ENCODE measurements around the gene BAMBI. TPM values are rescaled to one million over a fixed set of nuclear protein-coding genes. Genes with fewer than 3 reads are reported as not detected.

Gene BAMBI
- total and polyA plus RNA-seq, 2 donors = 0.80 to 1.3 TPM

- Histone ChIP-seq H3K4me1 (ENCODE audit: control insufficient read depth in 2 of 2, insufficient read depth in 2 of 2, low read length in 2 of 2) (no peaks in the 10 kb centered on the region), H3K9me3 (ENCODE audit: control insufficient read depth in 2 of 2, insufficient read depth in 1 of 2, low read length in 1 of 2) (no peaks in the 10 kb centered on the region), H3K27ac (ENCODE audit: low read depth in 1 of 2, low read length in 1 of 2) (no peak overlapping the region), H3K36me3 (ENCODE audit: control insufficient read depth in 2 of 2, insufficient read depth in 2 of 2, low read length in 1 of 2) (no peaks in the 10 kb centered on the region), H3K27me3 (ENCODE audit: control insufficient read depth in 2 of 2, insufficient read depth in 1 of 2, low read length in 1 of 2) (no peaks in the 10 kb centered on the region), H3K4me3 (ENCODE audit: low read length in 2 of 2) (no peak overlapping the region)
- no peak for DNase-seq (ENCODE audit: low read depth in 6 of 9, low spot score in 9 of 9)
- WGBS = 96% methylated on average over 3 of the region's 3 CpGs
These were observed 34.5 kb downstream of the BAMBI start for GRCh38 chr10:28711776-28712175.

- Histone ChIP-seq H3K9me3 (ENCODE audit: control insufficient read depth in 2 of 2, insufficient read depth in 1 of 2, low read length in 1 of 2) (no peaks in the 10 kb centered on the region), H3K27me3 (ENCODE audit: control insufficient read depth in 2 of 2, insufficient read depth in 1 of 2, low read length in 1 of 2) (no peaks in the 10 kb centered on the region), H3K36me3 (ENCODE audit: control insufficient read depth in 2 of 2, insufficient read depth in 2 of 2, low read length in 1 of 2) (no peaks in the 10 kb centered on the region), H3K4me3 (ENCODE audit: low read length in 2 of 2) (no peak overlapping the region), H3K27ac (ENCODE audit: low read depth in 1 of 2, low read length in 1 of 2) (no peak overlapping the region), H3K4me1 (ENCODE audit: control insufficient read depth in 2 of 2, insufficient read depth in 2 of 2, low read length in 2 of 2) (no peaks in the 10 kb centered on the region)
- 89% methylated on average over 10 of the region's 10 CpGs for WGBS
- no peak for DNase-seq (ENCODE audit: low read depth in 6 of 9, low spot score in 9 of 9)
These were observed 36.5 kb downstream of the BAMBI start for GRCh38 chr10:28713626-28714352.

DNA sequence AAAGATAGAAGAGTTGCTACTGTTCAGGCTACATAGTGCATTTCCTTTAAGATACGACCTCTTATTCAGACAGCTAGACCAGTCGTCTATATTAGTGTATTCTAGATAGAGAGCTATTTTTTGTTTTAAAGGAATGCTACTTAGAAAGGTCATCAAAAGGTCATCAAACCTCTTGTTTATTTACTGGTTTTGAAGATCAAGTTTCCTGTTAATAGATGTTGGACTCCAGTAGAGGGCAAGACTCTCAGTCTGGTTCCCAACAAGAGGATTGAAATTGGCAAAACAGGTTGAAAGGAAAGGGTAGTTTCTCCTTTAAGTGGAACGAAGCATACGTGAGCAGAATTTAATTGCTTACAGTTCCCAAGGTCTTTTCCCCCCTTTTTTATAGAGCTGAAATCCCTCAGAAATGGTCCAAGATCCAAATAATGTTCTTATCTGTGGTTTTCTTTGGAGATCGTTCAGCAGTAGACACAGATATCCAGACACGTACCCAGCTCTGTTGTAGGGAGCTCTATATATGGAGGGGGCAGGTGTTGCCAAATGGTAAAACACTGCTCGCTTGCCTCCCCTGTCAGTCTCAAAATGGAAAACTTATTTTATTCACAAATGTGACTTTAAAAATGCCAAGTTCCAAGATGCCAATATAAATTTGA is 37.2 kb downstream of the BAMBI start:
- DNase-seq (ENCODE audit: low read depth in 6 of 9, low spot score in 9 of 9) = no peak
- H3K27me3 ChIP-seq (ENCODE audit: control insufficient read depth in 2 of 2, insufficient read depth in 1 of 2, low read length in 1 of 2) = no peaks in the 10 kb centered on the region
- no peaks in the 10 kb centered on the region for H3K4me1 ChIP-seq (ENCODE audit: control insufficient read depth in 2 of 2, insufficient read depth in 2 of 2, low read length in 2 of 2)
- H3K36me3 ChIP-seq (ENCODE audit: control insufficient read depth in 2 of 2, insufficient read depth in 2 of 2, low read length in 1 of 2) = no peaks in the 10 kb centered on the region
- no peak overlapping the region for H3K27ac ChIP-seq (ENCODE audit: low read depth in 1 of 2, low read length in 1 of 2)
- WGBS = 96% methylated on average over 7 of the region's 7 CpGs
- H3K4me3 ChIP-seq (ENCODE audit: low read length in 2 of 2) = no peak overlapping the region
- H3K9me3 ChIP-seq (ENCODE audit: control insufficient read depth in 2 of 2, insufficient read depth in 1 of 2, low read length in 1 of 2) = no peaks in the 10 kb centered on the region

DNA sequence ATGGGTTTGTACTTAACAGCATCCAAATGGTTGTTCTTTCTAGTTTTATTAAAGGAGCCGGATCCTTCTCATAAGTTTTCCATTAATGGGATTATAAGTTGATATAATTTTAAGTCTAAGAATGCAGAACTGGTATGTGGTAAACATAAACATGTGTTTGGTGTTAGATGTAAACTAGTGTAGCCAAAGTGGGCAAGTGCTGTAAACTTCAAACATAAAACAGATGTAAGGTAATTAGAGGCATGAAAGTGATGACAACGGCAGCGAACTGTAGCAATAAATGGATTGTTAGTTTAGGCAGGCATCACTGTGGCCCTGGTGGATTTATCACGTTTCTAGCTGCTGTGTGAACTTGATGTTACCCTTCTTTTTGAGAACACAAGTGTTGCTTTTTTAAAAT is 37.9 kb downstream of the BAMBI start:
- H3K36me3 ChIP-seq (ENCODE audit: control insufficient read depth in 2 of 2, insufficient read depth in 2 of 2, low read length in 1 of 2) = no peaks in the 10 kb centered on the region
- no peaks in the 10 kb centered on the region for H3K4me1 ChIP-seq (ENCODE audit: control insufficient read depth in 2 of 2, insufficient read depth in 2 of 2, low read length in 2 of 2)
- no peak overlapping the region for H3K27ac ChIP-seq (ENCODE audit: low read depth in 1 of 2, low read length in 1 of 2)
- no peaks in the 10 kb centered on the region for H3K27me3 ChIP-seq (ENCODE audit: control insufficient read depth in 2 of 2, insufficient read depth in 1 of 2, low read length in 1 of 2)
- DNase-seq (ENCODE audit: low read depth in 6 of 9, low spot score in 9 of 9) = no peak
- 87% methylated on average over 4 of the region's 4 CpGs for WGBS
- H3K4me3 ChIP-seq (ENCODE audit: low read length in 2 of 2) = no peak overlapping the region
- H3K9me3 ChIP-seq (ENCODE audit: control insufficient read depth in 2 of 2, insufficient read depth in 1 of 2, low read length in 1 of 2) = no peaks in the 10 kb centered on the region

- no peak overlapping the region for H3K4me3 ChIP-seq (ENCODE audit: low read length in 2 of 2)
- 95% methylated on average over 2 of the region's 2 CpGs for WGBS
- H3K27ac ChIP-seq (ENCODE audit: low read depth in 1 of 2, low read length in 1 of 2) = no peak overlapping the region
- H3K27me3 ChIP-seq (ENCODE audit: control insufficient read depth in 2 of 2, insufficient read depth in 1 of 2, low read length in 1 of 2) = peaks cover 0 to 2% of the 10 kb centered on the region in 2 donors
- H3K36me3 ChIP-seq (ENCODE audit: control insufficient read depth in 2 of 2, insufficient read depth in 2 of 2, low read length in 1 of 2) = no peaks in the 10 kb centered on the region
- no peak for DNase-seq (ENCODE audit: low read depth in 6 of 9, low spot score in 9 of 9)
- H3K9me3 ChIP-seq (ENCODE audit: control insufficient read depth in 2 of 2, insufficient read depth in 1 of 2, low read length in 1 of 2) = no peaks in the 10 kb centered on the region
- no peaks in the 10 kb centered on the region for H3K4me1 ChIP-seq (ENCODE audit: control insufficient read depth in 2 of 2, insufficient read depth in 2 of 2, low read length in 2 of 2)
These were observed 38.4 kb downstream of the BAMBI start for GRCh38 chr10:28715757-28716156.

- H3K4me3 ChIP-seq (ENCODE audit: low read length in 2 of 2) = no peak overlapping the region
- no peaks in the 10 kb centered on the region for H3K9me3 ChIP-seq (ENCODE audit: control insufficient read depth in 2 of 2, insufficient read depth in 1 of 2, low read length in 1 of 2)
- peaks cover 4 to 12% of the 10 kb centered on the region in 2 donors for H3K27me3 ChIP-seq (ENCODE audit: control insufficient read depth in 2 of 2, insufficient read depth in 1 of 2, low read length in 1 of 2)
- WGBS = 92% methylated on average over 1 of the region's 1 CpG
- no peaks in the 10 kb centered on the region for H3K4me1 ChIP-seq (ENCODE audit: control insufficient read depth in 2 of 2, insufficient read depth in 2 of 2, low read length in 2 of 2)
- no peak overlapping the region for H3K27ac ChIP-seq (ENCODE audit: low read depth in 1 of 2, low read length in 1 of 2)
- no peaks in the 10 kb centered on the region for H3K36me3 ChIP-seq (ENCODE audit: control insufficient read depth in 2 of 2, insufficient read depth in 2 of 2, low read length in 1 of 2)
- DNase-seq (ENCODE audit: low read depth in 6 of 9, low spot score in 9 of 9) = no peak
These were observed 39.4 kb downstream of the BAMBI start for GRCh38 chr10:28716748-28717147.

- peaks cover 13 to 22% of the 10 kb centered on the region in 2 donors for H3K27me3 ChIP-seq (ENCODE audit: control insufficient read depth in 2 of 2, insufficient read depth in 1 of 2, low read length in 1 of 2)
- DNase-seq (ENCODE audit: low read depth in 6 of 9, low spot score in 9 of 9) = no peak
- no peaks in the 10 kb centered on the region for H3K36me3 ChIP-seq (ENCODE audit: control insufficient read depth in 2 of 2, insufficient read depth in 2 of 2, low read length in 1 of 2)
- H3K9me3 ChIP-seq (ENCODE audit: control insufficient read depth in 2 of 2, insufficient read depth in 1 of 2, low read length in 1 of 2) = peaks cover 0 to 5% of the 10 kb centered on the region in 2 donors
- H3K4me1 ChIP-seq (ENCODE audit: control insufficient read depth in 2 of 2, insufficient read depth in 2 of 2, low read length in 2 of 2) = no peaks in the 10 kb centered on the region
- 83% methylated on average over 3 of the region's 3 CpGs for WGBS
- H3K4me3 ChIP-seq (ENCODE audit: low read length in 2 of 2) = no peak overlapping the region
- H3K27ac ChIP-seq (ENCODE audit: low read depth in 1 of 2, low read length in 1 of 2) = no peak overlapping the region
These were observed 40.4 kb downstream of the BAMBI start for GRCh38 chr10:28717656-28718201.

DNA sequence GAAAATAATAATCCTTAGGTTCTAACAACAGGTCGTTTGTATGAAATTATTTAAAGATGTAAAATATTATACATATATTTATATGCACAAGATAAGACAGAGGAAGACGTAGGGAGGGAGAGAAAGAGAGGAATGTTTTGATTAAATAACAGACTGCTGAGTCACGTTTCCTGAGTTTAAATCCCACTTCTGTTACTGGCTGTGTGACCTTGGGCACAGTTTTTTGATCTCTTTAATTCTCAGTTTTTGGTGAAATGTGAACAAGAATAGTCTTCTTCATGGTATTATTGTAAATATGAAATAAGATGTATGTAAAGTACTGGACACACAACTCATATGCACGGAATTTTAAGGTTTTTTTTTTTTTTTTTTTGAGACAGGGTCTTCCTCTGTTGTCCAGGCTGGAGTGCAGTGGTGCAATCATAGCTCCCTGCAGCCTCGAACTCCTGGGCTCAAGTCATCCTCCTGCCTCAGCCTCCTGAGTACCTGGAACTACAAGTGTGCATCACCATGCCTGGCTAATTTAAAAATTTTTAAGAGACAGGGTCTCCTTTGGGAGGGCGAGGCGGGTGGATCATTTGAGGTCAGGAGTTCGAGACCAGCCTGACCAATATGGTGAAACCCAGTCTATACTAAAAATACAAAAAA is 42.6 kb downstream of the BAMBI start:
- no peak for DNase-seq (ENCODE audit: low read depth in 6 of 9, low spot score in 9 of 9)
- H3K4me3 ChIP-seq (ENCODE audit: low read length in 2 of 2) = no peak overlapping the region
- H3K36me3 ChIP-seq (ENCODE audit: control insufficient read depth in 2 of 2, insufficient read depth in 2 of 2, low read length in 1 of 2) = no peaks in the 10 kb centered on the region
- 56% methylated on average over 8 of the region's 8 CpGs for WGBS
- H3K9me3 ChIP-seq (ENCODE audit: control insufficient read depth in 2 of 2, insufficient read depth in 1 of 2, low read length in 1 of 2) = peaks cover 0 to 5% of the 10 kb centered on the region in 2 donors
- no peak overlapping the region for H3K27ac ChIP-seq (ENCODE audit: low read depth in 1 of 2, low read length in 1 of 2)
- peaks cover 15 to 25% of the 10 kb centered on the region in 2 donors for H3K27me3 ChIP-seq (ENCODE audit: control insufficient read depth in 2 of 2, insufficient read depth in 1 of 2, low read length in 1 of 2)
- H3K4me1 ChIP-seq (ENCODE audit: control insufficient read depth in 2 of 2, insufficient read depth in 2 of 2, low read length in 2 of 2) = no peaks in the 10 kb centered on the region
